Neural cell (in vitro differentiated cells): Measurements from ENCODE around the gene SEMA4B. TPM values are rescaled to one million over a fixed set of nuclear protein-coding genes. Genes with fewer than 3 reads are reported as not detected.
"Not testable (repeated sequence)": the region's sequence is repeated elsewhere in the genome, so short reads cannot be mapped to it uniquely, and the experiment has no call there.

Experiments
- H2AFZ ChIP-seq: fragments of 200-600, 300-800 bp; sonication (generic), shearing (Covaris generic); 2 replicates; pipeline ENCODE4 v1.6.0; 2014; ENCODE audit warnings: low read depth, mild to moderate bottlenecking, antibody characterized with exemption, low read length, moderate library complexity
- H3F3A ChIP-seq: fragments of 200-600 bp; shearing (Covaris generic); 2 replicates; pipeline ENCODE4 v1.6.1; 2016; ENCODE audit warnings: mild to moderate bottlenecking, moderate library complexity, mixed read lengths, antibody characterized with exemption, low read length; ENCODE audit not compliant: insufficient read depth, poor library complexity, severe bottlenecking
- H3K27ac ChIP-seq: fragments of 200-600, 300-800 bp; sonication (generic), shearing (Covaris generic); 2 replicates; pipeline ENCODE4 v1.5.1; 2014; ENCODE audit warnings: mild to moderate bottlenecking, low read length, moderate library complexity
- H3K27me3 ChIP-seq: fragments of 300-800, 200-600 bp; sonication (generic), shearing (Covaris generic); 2 replicates; pipeline ENCODE4 v1.6.0; 2014; ENCODE audit warnings: mild to moderate bottlenecking, low read depth, low read length, moderate library complexity; ENCODE audit not compliant: insufficient read depth
- H3K36me3 ChIP-seq: fragments of 300-800, 200-600 bp; sonication (generic), shearing (Covaris generic); 2 replicates; pipeline ENCODE4 v1.5.1; 2014; ENCODE audit warnings: mild to moderate bottlenecking, antibody characterized with exemption, low read length, moderate library complexity; ENCODE audit not compliant: insufficient read depth
- H3K4me2 ChIP-seq: fragments of 300-800, 200-600 bp; sonication (generic), shearing (Covaris generic); 2 replicates; pipeline ENCODE4 v1.6.0; 2014; ENCODE audit warnings: mild to moderate bottlenecking, low read length
- H3K4me3 ChIP-seq: fragments of 300-800, 200-600 bp; sonication (generic), shearing (Covaris generic); 2 replicates; pipeline ENCODE4 v1.5.1; 2014; ENCODE audit warnings: mild to moderate bottlenecking, low read length, moderate library complexity
- H3K79me2 ChIP-seq: fragments of 200-600 bp; shearing (Covaris generic); replicated peaks from 2 replicates; pipeline ENCODE4 v1.6.0; 2014; ENCODE audit warnings: mild to moderate bottlenecking, low read length, moderate library complexity; ENCODE audit not compliant: insufficient read depth
- H3K9ac ChIP-seq: fragments of 300-800, 200-600 bp; sonication (generic), shearing (Covaris generic); 2 replicates; pipeline ENCODE4 v1.6.1; 2016; ENCODE audit warnings: mild to moderate bottlenecking, low read length, mixed read lengths
- H3K9me2 ChIP-seq: fragments of 200-600 bp; shearing (Covaris generic); 2 replicates; pipeline ENCODE4 v1.6.1; 2016; ENCODE audit warnings: mild to moderate bottlenecking, low read length, mixed read lengths; ENCODE audit not compliant: insufficient read depth
- H3K9me3 ChIP-seq: fragments of 200-600, 300-800 bp; sonication (generic), shearing (Covaris generic); 2 replicates; pipeline ENCODE4 v1.6.1; 2016; ENCODE audit warnings: mild to moderate bottlenecking, mixed run types, low read length, moderate library complexity, mixed read lengths
- H4K20me1 ChIP-seq: fragments of 200-600 bp; shearing (Covaris generic); 2 replicates; pipeline ENCODE4 v1.6.1; 2016; ENCODE audit warnings: mild to moderate bottlenecking, mixed run types; ENCODE audit not compliant: insufficient read depth
- EP300 ChIP-seq: fragments of 450-650 bp; conservative IDR thresholded peaks from 2 replicates; pipeline ENCODE4 v1.6.1; 2014; ENCODE audit warnings: antibody characterized with exemption, mild to moderate bottlenecking, moderate library complexity; ENCODE audit not compliant: poor library complexity, severe bottlenecking
- EZH2 ChIP-seq: fragments of 200-600, 300-800 bp; shearing (Covaris generic), sonication (generic); IDR thresholded peaks from 2 replicates; pipeline ENCODE4 v1.6.1; 2014; ENCODE audit warnings: antibody characterized with exemption, low read length, borderline replicate concordance, mild to moderate bottlenecking; ENCODE audit not compliant: insufficient read depth, poor library complexity, severe bottlenecking
- MXI1 ChIP-seq: fragments of 450-650 bp; conservative IDR thresholded peaks from 2 replicates; pipeline ENCODE4 v1.6.1; 2014; ENCODE audit warnings: antibody characterized with exemption, mild to moderate bottlenecking; ENCODE audit not compliant: poor library complexity, severe bottlenecking
- POLR2AphosphoS5 ChIP-seq: IDR thresholded peaks from 2 replicates; pipeline ENCODE4 v1.6.1; 2012
- RAD21 ChIP-seq: fragments of 450-650 bp; conservative IDR thresholded peaks from 2 replicates; pipeline ENCODE4 v1.6.1; 2014; ENCODE audit warnings: antibody characterized with exemption, mild to moderate bottlenecking, moderate library complexity
- SMC3 ChIP-seq: fragments of 450-650 bp; conservative IDR thresholded peaks from 2 replicates; pipeline ENCODE4 v1.6.1; 2014; ENCODE audit warnings: antibody characterized with exemption, mild to moderate bottlenecking, moderate library complexity; ENCODE audit not compliant: poor library complexity
- TAF1 ChIP-seq: IDR thresholded peaks from 2 replicates; pipeline ENCODE4 v1.6.1; 2012; ENCODE audit warnings: low read depth
- polyA plus RNA-seq: library from polyadenylated mRNA; depleted of rRNA; stranded (reverse); fragments of >200 nt; gene quantifications from 2 replicates; pipeline ENCODE4 v1.2.3, GENCODE V29; 2014
- TF ChIP-seq, protein P1 (sequence below): fragments of 450-650 bp; IDR thresholded peaks from 2 replicates; pipeline ENCODE4 v1.5.1; 2014; ENCODE audit warnings: antibody characterized with exemption, mild to moderate bottlenecking, moderate library complexity; ENCODE audit not compliant: poor library complexity, severe bottlenecking
- TF ChIP-seq, protein P2 (sequence below): IDR thresholded peaks from 2 replicates; pipeline ENCODE4 v1.6.1; 2012; ENCODE audit warnings: borderline replicate concordance

Gene SEMA4B
- polyA plus RNA-seq, 1 donor from 2014 or later, result 11.0 TPM

DNA sequence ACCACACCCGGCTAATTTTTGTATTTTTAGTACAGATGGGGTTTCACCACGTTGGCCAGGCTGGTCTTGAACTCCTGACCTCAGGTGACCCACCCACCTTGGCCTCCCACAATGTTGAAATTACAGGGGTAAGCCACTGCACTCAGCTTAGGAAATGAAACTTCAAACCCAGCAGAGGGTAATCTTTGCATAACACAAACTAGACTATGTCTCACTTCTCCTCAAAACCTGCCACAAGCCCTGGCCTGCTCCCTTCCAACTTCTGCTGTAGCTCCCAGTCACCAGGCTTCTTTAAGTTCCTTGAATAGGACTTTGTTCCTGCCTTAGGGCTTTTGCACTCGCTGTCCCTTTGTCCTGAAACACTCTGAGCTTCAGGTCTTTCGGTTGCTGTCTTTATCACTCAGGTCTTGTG is 39.2 kb upstream of the SEMA4B start:
- Histone ChIP-seq H3K27ac (no peak overlapping the region), H3K79me2 (no peaks in the 10 kb centered on the region), H3K9me2 (no peaks in the 10 kb centered on the region), H3K4me3 (no peak overlapping the region), H3F3A (no peaks in the 10 kb centered on the region), H4K20me1 (no peaks in the 10 kb centered on the region), H3K4me2 (no peak overlapping the region), H3K9ac (no peak overlapping the region), H3K27me3 (no peaks in the 10 kb centered on the region), H2AFZ (no peak overlapping the region), H3K9me3 (no peaks in the 10 kb centered on the region), H3K36me3 (no peaks in the 10 kb centered on the region)
- TF ChIP-seq TAF1, result no peak
- no peak for TF ChIP-seq SMC3
- TF ChIP-seq EP300, result no peak
- TF ChIP-seq RAD21, result no peak
- TF ChIP-seq EZH2, result no peak
- TF ChIP-seq, protein P1, sequence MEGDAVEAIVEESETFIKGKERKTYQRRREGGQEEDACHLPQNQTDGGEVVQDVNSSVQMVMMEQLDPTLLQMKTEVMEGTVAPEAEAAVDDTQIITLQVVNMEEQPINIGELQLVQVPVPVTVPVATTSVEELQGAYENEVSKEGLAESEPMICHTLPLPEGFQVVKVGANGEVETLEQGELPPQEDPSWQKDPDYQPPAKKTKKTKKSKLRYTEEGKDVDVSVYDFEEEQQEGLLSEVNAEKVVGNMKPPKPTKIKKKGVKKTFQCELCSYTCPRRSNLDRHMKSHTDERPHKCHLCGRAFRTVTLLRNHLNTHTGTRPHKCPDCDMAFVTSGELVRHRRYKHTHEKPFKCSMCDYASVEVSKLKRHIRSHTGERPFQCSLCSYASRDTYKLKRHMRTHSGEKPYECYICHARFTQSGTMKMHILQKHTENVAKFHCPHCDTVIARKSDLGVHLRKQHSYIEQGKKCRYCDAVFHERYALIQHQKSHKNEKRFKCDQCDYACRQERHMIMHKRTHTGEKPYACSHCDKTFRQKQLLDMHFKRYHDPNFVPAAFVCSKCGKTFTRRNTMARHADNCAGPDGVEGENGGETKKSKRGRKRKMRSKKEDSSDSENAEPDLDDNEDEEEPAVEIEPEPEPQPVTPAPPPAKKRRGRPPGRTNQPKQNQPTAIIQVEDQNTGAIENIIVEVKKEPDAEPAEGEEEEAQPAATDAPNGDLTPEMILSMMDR, result no peak
- no peak for TF ChIP-seq MXI1
- no peak for TF ChIP-seq POLR2AphosphoS5
- TF ChIP-seq, protein P2, sequence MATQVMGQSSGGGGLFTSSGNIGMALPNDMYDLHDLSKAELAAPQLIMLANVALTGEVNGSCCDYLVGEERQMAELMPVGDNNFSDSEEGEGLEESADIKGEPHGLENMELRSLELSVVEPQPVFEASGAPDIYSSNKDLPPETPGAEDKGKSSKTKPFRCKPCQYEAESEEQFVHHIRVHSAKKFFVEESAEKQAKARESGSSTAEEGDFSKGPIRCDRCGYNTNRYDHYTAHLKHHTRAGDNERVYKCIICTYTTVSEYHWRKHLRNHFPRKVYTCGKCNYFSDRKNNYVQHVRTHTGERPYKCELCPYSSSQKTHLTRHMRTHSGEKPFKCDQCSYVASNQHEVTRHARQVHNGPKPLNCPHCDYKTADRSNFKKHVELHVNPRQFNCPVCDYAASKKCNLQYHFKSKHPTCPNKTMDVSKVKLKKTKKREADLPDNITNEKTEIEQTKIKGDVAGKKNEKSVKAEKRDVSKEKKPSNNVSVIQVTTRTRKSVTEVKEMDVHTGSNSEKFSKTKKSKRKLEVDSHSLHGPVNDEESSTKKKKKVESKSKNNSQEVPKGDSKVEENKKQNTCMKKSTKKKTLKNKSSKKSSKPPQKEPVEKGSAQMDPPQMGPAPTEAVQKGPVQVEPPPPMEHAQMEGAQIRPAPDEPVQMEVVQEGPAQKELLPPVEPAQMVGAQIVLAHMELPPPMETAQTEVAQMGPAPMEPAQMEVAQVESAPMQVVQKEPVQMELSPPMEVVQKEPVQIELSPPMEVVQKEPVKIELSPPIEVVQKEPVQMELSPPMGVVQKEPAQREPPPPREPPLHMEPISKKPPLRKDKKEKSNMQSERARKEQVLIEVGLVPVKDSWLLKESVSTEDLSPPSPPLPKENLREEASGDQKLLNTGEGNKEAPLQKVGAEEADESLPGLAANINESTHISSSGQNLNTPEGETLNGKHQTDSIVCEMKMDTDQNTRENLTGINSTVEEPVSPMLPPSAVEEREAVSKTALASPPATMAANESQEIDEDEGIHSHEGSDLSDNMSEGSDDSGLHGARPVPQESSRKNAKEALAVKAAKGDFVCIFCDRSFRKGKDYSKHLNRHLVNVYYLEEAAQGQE, result no peak

DNA sequence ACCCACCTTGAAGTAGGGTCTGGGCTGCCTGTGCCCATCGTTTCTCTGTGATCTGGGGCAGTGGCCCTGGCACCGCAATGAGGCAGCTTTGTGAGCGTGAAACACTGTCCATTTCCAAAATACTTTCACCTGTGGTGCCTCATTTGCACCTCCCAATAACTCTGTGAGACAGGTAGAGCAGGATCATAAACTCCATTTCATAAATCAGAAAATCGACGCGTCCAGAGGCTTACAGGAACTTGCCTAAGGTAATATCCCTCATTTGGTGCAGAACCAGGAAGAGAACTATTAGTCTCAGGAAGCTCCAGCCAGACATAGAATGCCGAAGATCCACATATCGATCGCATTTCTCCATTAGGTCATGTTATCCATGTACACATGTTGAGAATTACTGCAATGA is 38.2 kb upstream of the SEMA4B start:
- no peaks in the 10 kb centered on the region for H3K79me2 ChIP-seq
- no peak overlapping the region for H3K27ac ChIP-seq
- no peaks in the 10 kb centered on the region for H3K27me3 ChIP-seq
- H3K4me3 ChIP-seq, result no peak overlapping the region
- H3K9ac ChIP-seq, result no peak overlapping the region
- no peak overlapping the region for H3K4me2 ChIP-seq
- no peaks in the 10 kb centered on the region for H3F3A ChIP-seq
- TF ChIP-seq, protein P2, result no peak
- TF ChIP-seq POLR2AphosphoS5 (no peak), TAF1 (no peak), EZH2 (no peak), RAD21 (no peak), MXI1 (no peak), SMC3 (no peak), EP300 (no peak)
- TF ChIP-seq, protein P1, result no peak
- no peaks in the 10 kb centered on the region for H3K9me2 ChIP-seq
- no peaks in the 10 kb centered on the region for H3K9me3 ChIP-seq
- H2AFZ ChIP-seq, result no peak overlapping the region
- no peaks in the 10 kb centered on the region for H3K36me3 ChIP-seq
- no peaks in the 10 kb centered on the region for H4K20me1 ChIP-seq

DNA sequence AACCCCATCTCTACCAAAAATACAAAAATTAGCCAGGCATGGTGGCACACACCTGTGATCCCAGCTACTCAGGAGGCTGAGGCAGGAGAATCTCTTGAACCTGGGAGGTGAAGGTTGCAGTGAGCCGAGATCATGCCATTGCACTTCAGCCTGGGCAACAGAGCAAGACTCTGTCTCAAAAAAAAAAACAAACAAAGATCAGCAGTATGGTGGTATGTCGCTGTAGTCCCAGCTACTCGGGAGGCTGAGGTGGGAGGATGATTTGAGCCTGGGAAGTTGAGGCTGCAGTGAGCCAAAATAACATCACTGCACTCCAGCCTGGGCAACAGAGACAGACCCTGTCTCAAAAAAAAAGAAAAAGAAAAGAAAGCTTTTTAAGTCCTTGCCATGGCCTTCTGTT is 36.9 kb upstream of the SEMA4B start:
- H3K36me3 ChIP-seq, H3K9me2 ChIP-seq, H3K9ac ChIP-seq, H3K9me3 ChIP-seq, H3K4me3 ChIP-seq, H3K27me3 ChIP-seq, H4K20me1 ChIP-seq, H2AFZ ChIP-seq, H3K27ac ChIP-seq, H3K79me2 ChIP-seq, H3F3A ChIP-seq, H3K4me2 ChIP-seq: not testable (repeated sequence)
